Measurements from ENCODE around the gene ZNF641.

DNA sequence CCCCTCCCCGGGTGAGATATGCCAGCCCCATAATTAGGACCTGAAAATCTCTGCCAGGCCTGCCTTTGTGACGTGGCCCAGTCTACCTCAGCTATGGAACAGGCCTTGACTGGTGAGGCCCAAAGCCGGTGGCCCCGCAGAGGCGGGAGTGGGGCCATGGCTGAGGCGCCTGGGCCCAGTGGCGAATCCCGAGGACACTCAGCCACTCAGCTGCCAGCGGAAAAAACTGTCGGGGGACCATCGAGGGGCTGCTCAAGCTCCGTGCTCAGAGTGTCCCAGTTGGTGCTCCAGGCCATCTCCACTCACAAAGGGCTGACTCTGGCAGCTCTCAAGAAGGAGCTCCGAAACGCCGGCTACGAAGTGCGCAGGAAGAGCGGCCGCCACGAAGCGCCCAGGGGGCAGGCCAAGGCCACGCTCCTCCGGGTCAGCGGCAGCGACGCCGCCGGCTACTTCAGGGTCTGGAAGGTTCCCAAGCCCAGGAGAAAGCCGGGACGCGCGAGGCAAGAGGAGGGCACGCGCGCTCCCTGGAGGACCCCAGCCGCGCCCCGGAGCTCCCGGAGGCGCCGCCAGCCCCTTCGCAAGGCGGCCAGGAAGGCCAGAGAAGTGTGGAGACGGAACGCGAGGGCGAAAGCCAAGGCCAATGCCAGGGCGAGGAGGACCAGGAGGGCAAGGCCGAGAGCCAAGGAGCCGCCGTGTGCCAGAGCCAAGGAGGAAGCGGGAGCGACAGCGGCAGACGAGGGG, 21.4 kb downstream of the ZNF641 start:
- TF ChIP-seq, protein P1, sequence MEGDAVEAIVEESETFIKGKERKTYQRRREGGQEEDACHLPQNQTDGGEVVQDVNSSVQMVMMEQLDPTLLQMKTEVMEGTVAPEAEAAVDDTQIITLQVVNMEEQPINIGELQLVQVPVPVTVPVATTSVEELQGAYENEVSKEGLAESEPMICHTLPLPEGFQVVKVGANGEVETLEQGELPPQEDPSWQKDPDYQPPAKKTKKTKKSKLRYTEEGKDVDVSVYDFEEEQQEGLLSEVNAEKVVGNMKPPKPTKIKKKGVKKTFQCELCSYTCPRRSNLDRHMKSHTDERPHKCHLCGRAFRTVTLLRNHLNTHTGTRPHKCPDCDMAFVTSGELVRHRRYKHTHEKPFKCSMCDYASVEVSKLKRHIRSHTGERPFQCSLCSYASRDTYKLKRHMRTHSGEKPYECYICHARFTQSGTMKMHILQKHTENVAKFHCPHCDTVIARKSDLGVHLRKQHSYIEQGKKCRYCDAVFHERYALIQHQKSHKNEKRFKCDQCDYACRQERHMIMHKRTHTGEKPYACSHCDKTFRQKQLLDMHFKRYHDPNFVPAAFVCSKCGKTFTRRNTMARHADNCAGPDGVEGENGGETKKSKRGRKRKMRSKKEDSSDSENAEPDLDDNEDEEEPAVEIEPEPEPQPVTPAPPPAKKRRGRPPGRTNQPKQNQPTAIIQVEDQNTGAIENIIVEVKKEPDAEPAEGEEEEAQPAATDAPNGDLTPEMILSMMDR (IDR thresholded peaks at IDR 0.05): no peak
- TF ChIP-seq POLR2A (IDR thresholded peaks at IDR 0.05) (no peak), POLR2AphosphoS5 (IDR thresholded peaks at IDR 0.05) (no peak)
